Osteoblast (primary cell): ENCODE data around the gene RNF113B. TPM values are rescaled to one million over a fixed set of nuclear protein-coding genes. Genes with fewer than 3 reads are reported as not detected.

Source experiments
- DNase-seq: peaks from one replicate; pipeline ENCODE4 v3.0.0; 2011; ENCODE audit warnings: low spot score, mixed read lengths; ENCODE audit not compliant: insufficient read length; ENCODE audit errors: missing footprints
- H2AFZ ChIP-seq: 2 replicates; pipeline ENCODE4 v1.6.0; 2011; ENCODE audit warnings: mild to moderate bottlenecking, low read length
- H3K27ac ChIP-seq: 2 replicates; pipeline ENCODE4 v1.5.1; 2011; ENCODE audit warnings: mild to moderate bottlenecking, low read depth, low read length, moderate library complexity
- H3K27me3 ChIP-seq: 2 replicates; pipeline ENCODE4 v1.6.0; 2012; ENCODE audit warnings: mild to moderate bottlenecking, control low read depth, inconsistent platforms, low read length, moderate library complexity; ENCODE audit not compliant: insufficient read depth
- H3K36me3 ChIP-seq: 2 replicates; pipeline ENCODE4 v1.5.1; 2011; ENCODE audit warnings: mild to moderate bottlenecking, low read length, control low read depth, moderate library complexity; ENCODE audit not compliant: insufficient read depth
- H3K4me1 ChIP-seq: 2 replicates; pipeline ENCODE4 v1.5.1; 2011; ENCODE audit warnings: mild to moderate bottlenecking, low read length, control low read depth, moderate library complexity; ENCODE audit not compliant: insufficient read depth
- H3K4me2 ChIP-seq: 2 replicates; pipeline ENCODE4 v1.6.0; 2011; ENCODE audit warnings: mild to moderate bottlenecking, low read length; ENCODE audit not compliant: insufficient read depth
- H3K4me3 ChIP-seq: fragments of 200-600 bp; sonication (generic); 3 replicates; pipeline ENCODE4 v1.5.1; 2012; ENCODE audit warnings: mild to moderate bottlenecking, low read length, inconsistent platforms; ENCODE audit not compliant: insufficient read depth
- H3K79me2 ChIP-seq: 2 replicates; pipeline ENCODE4 v1.6.0; 2012; ENCODE audit warnings: mild to moderate bottlenecking, low read length, control low read depth, inconsistent platforms; ENCODE audit not compliant: insufficient read depth
- H3K9me3 ChIP-seq: 2 replicates; pipeline ENCODE4 v1.5.1; 2011; ENCODE audit warnings: low read depth, low read length, control low read depth
- H4K20me1 ChIP-seq: 2 replicates; pipeline ENCODE4 v1.6.0; 2012; ENCODE audit warnings: mild to moderate bottlenecking, low read length, control low read depth; ENCODE audit not compliant: insufficient read depth
- total RNA-seq: library from RNA; depleted of rRNA; stranded (reverse); fragments of >200 nt; gene quantifications from 2 replicates; pipeline ENCODE4 v1.2.3, GENCODE V29; 2012
- TF ChIP-seq, protein P1 (sequence below): IDR thresholded peaks from 2 replicates; pipeline ENCODE4 v1.5.1; 2011; ENCODE audit warnings: mild to moderate bottlenecking, low read depth, low read length, moderate library complexity; ENCODE audit errors: extremely low read depth

RNF113B gene
- total RNA-seq, 1 donor = not detected

DNA sequence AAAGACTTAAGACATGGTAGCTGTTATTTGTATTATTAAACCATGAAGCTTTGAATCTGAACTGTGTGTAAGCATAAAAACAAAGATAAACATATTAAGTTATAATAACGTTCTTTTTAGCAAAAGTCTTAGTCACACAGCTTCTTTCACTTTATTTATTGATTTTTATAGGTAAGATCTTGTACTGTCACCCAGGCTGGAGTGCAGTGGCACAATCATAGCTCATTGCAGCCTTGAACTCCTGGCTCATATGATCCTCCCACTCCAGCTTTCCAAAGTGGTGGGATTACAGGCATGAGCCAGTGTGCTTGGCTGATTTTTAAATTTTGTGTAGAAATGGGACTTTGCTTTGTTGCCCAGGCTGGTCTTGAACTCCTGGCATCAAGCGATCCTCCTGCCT lies 20.8 kb downstream of the RNF113B start:
- Histone ChIP-seq H3K4me3 (no peak overlapping the region), H3K4me2 (no peak overlapping the region), H3K4me1 (peaks cover 9% of the 10 kb centered on the region), H3K9me3 (no peaks in the 10 kb centered on the region), H3K27me3 (no peaks in the 10 kb centered on the region), H3K36me3 (peaks cover 11% of the 10 kb centered on the region), H4K20me1 (peaks cover 38% of the 10 kb centered on the region), H3K79me2 (peaks cover 90% of the 10 kb centered on the region), H3K27ac (no peak overlapping the region), H2AFZ (no peak overlapping the region)
- no peak for DNase-seq
- TF ChIP-seq, protein P1, sequence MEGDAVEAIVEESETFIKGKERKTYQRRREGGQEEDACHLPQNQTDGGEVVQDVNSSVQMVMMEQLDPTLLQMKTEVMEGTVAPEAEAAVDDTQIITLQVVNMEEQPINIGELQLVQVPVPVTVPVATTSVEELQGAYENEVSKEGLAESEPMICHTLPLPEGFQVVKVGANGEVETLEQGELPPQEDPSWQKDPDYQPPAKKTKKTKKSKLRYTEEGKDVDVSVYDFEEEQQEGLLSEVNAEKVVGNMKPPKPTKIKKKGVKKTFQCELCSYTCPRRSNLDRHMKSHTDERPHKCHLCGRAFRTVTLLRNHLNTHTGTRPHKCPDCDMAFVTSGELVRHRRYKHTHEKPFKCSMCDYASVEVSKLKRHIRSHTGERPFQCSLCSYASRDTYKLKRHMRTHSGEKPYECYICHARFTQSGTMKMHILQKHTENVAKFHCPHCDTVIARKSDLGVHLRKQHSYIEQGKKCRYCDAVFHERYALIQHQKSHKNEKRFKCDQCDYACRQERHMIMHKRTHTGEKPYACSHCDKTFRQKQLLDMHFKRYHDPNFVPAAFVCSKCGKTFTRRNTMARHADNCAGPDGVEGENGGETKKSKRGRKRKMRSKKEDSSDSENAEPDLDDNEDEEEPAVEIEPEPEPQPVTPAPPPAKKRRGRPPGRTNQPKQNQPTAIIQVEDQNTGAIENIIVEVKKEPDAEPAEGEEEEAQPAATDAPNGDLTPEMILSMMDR = no peak

DNA sequence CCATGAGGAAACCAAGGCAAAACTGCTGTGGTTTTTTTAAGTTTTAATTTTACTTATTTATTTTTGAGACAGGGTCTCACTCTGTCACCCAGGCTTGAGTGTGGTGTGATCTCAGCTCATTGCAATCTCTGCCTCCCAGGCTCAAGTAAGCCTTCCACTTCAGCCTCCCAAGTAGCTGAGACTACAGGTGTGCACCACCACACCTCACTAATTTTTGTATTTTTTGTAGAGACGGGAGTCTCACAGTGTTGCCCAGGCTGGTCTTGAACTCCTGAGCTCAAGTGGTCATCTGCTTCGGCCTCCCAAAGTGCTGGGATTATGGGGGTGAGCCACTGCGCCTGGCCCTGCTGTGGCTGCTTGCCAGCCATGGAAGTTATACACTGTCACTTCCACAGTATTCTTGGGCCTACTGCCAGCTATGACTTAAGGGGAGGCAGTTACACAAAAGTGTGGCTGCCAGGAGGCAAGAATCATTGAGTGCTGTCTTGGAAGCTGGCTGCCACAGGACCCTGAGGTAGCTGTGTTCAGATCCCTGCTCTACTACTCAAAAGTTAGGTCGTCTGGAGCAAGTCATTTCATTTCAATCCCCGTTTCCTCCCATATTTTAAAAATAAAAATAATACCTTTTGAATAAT lies 21.5 kb downstream of the RNF113B start:
- Histone ChIP-seq H3K36me3 (peaks cover 7% of the 10 kb centered on the region), H3K27ac (no peak overlapping the region), H3K9me3 (no peaks in the 10 kb centered on the region), H3K4me3 (no peak overlapping the region), H3K27me3 (no peaks in the 10 kb centered on the region), H4K20me1 (peaks cover 38% of the 10 kb centered on the region), H3K4me1 (peaks cover 9% of the 10 kb centered on the region), H3K79me2 (peaks cover 91% of the 10 kb centered on the region), H3K4me2 (no peak overlapping the region), H2AFZ (no peak overlapping the region)
- DNase-seq = no peak
- TF ChIP-seq, protein P1 = no peak

DNA sequence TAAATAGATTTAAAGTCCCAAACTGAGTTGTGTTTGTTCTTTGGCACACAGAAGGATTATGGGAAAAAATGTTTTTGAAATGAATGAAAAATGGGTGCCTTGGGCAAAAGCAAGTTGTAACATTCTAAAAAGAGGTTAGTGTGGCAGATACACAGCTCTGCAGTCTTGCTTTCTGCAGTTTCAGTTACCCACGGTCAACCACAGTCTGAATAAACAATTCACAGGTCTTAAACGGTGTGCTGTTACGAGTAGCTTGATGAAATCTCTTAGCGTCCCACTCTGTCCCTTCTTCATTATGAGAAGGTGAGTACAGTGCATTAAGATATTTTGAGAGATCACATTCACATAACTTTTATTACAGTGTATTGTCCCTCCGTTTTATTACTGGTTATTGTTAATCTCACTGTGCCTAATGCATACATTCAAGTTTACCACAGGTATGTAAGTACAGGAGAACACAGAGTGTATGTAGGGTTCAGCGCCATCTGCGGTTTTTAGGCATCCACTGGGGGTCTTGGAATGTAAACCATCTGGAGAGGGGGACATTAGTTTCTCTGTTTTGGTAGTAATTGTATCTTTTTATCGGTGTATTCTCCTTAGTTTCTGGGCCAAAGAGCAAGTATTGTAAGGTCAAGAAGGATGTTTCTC lies 26.1 kb downstream of the RNF113B start:
- H3K4me2 ChIP-seq = no peak overlapping the region
- H3K27me3 ChIP-seq = no peaks in the 10 kb centered on the region
- no peak overlapping the region for H3K4me3 ChIP-seq
- H4K20me1 ChIP-seq = peaks cover 34% of the 10 kb centered on the region
- H3K36me3 ChIP-seq = peaks cover 6% of the 10 kb centered on the region
- H3K9me3 ChIP-seq = no peaks in the 10 kb centered on the region
- peaks cover 17% of the 10 kb centered on the region for H3K4me1 ChIP-seq
- H3K79me2 ChIP-seq = peaks cover 92% of the 10 kb centered on the region
- H2AFZ ChIP-seq = no peak overlapping the region
- TF ChIP-seq, protein P1 = no peak
- H3K27ac ChIP-seq = no peak overlapping the region
- DNase-seq = no peak

DNA sequence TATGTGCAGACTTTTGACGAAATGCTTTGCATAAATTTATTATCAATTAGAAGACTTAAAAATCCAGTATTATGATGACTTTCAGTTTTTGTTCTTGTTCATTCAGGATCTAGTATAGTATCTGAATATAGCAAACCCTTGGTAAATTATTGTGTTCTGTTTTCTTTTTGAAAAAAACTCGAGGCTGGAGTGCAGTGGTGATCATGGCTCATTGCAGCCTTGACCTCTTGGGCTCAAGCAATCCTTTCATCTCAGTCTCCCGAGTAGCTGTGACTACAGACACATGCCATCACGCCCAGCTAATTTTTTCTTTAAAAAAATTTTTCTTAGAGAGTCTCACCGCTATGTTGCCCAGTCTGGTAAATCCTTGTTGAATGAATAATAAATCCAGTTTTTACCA lies 29.5 kb downstream of the RNF113B start:
- Histone ChIP-seq H3K4me1 (peaks cover 33% of the 10 kb centered on the region), H3K9me3 (no peaks in the 10 kb centered on the region), H4K20me1 (peaks cover 29% of the 10 kb centered on the region), H3K27me3 (no peaks in the 10 kb centered on the region), H3K27ac (peak overlapping the region; percentile 10), H3K36me3 (peaks cover 6% of the 10 kb centered on the region), H3K4me2 (no peak overlapping the region), H3K79me2 (peaks cover 81% of the 10 kb centered on the region), H3K4me3 (no peak overlapping the region), H2AFZ (no peak overlapping the region)
- TF ChIP-seq, protein P1 = peak; percentile 8
- DNase-seq = no peak
